Lung microvascular endothelial cell (primary cell): ENCODE data around the gene TAS1R1. TPM values are rescaled to one million over a fixed set of nuclear protein-coding genes. Genes with fewer than 3 reads are reported as not detected.
"Not testable (repeated sequence)": the region's sequence is repeated elsewhere in the genome, so short reads cannot be mapped to it uniquely, and the experiment has no call there.

Source experiments
- DNase-seq, 2 donors: peaks; one replicate each; pipeline versions ENCODE4 v3.0.0 to v3.0.0-alpha.2; 2010; ENCODE audit warnings: low read depth in 2 of 2
- total RNA-seq: library from RNA; depleted of rRNA; stranded (reverse); fragments of >200 nt; gene quantifications from 2 replicates; pipeline ENCODE4 v1.2.1, GENCODE V29; 2014

TAS1R1 gene
- total RNA-seq, 1 donor from 2014 or later = not detected

GRCh38 chr1:6519935-6520671, 35.0 kb upstream of the TAS1R1 start:
- DNase-seq = no peak

GRCh38 chr1:6521536-6521935, 33.6 kb upstream of the TAS1R1 start:
- no peak for DNase-seq

DNA sequence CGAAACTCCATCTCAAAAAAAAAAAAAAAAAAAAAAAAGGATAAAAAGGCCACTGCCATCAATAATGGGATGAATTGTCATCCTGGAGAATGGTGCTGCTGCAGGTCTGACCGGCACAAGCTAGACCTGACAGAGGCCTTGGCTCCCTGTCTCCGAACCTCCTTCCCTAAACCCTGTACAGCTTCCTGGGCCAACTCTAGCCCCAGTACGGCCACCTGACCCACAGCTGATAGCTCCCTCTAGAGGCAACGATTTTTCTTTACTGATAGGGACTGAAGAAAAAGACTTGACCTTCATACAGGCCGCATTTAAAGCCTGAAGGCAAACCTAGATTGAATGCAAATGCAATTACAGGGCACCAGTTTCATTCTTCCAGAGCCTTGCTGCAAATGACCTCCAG, 31.5 kb upstream of the TAS1R1 start:
- peak; percentile 59 to 66 for DNase-seq

DNA sequence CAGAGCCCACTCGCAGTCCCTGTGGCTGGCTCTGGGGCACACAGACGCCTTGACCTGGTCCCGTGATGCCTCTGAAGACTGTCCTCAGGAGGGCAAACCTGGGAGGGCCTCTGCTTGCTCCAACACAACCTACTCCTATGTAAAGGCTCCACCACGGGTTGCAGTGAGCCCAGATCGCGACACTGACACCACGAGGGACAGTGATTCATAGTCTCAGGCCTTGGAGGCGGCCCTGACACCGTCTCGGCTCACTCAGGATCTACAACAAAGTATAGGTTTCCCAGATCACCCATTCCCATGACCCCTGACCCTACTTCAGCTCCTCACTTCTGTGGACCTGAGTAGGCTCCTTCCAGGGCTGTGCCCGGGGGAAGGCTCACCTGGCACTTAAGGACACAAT, 28.8 kb upstream of the TAS1R1 start:
- DNase-seq = no peak

DNA sequence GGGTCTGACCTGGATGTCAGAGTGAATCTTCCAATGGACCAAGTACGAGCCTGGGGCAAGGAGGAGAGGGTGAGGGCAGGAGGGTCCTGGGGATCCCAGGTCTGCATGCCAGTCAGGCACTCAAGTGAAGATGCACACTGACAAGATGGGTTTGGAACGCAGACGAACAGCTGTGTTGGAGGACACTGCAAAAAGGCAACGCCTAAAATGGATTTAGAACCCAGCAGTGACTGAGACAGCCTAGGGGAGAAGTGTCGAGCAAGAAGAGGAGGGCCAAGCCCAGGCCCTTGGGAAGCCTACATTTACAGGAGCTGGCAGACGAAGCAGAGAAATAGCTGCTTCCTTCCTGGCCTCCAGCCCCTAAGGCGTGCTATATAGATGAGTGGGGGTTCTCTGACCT, 26.6 kb upstream of the TAS1R1 start:
- no peak for DNase-seq

DNA sequence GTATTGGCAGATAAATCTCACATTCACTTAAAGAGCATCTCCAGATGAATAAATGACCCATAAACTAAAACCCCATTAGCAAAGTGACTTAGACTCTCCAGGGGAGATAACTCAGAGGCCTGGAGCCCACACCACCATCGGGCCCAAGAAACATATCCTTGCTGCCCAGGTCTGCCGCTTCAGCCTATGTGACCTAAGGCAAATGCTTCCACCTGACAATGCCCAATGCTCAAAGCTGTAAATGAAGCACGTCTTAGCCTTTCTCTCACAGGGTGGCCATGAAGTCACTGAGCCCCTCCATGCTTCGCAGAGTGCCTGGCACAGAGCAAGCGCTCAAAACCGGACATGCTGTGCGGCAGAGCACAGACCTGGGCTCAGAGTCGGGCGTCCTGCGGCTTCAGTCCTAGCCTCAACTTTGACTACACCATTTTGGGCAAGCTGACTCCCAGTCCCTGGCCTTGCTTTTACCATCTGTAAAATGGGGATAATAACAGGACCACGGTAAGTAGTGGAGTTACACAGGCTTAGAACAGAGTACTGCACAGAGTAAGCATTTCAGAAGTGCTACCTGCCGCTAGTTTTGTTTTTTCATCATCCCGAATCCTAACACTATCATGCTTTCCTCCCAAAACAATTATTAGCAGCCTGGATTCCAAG, 24.5 kb upstream of the TAS1R1 start:
- DNase-seq = no peak

DNA sequence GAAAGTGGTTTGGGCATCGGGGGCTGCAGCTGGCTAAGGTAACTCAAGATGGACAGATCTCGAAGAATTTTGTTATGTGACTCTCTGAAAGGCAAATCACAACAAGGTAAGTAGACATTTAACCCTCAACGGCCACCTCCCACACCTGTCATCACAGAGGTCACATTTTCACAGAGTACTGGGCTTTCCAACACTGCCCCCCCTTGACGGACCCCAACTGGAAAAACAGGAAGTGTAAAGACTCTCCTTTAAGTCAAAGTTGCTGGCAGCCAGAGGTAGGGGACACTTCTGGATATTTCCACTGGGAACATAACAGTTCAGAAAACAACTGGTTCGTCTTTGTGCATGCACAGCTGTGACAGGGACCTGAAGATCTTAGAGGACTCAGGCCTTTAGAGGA, 23.1 kb upstream of the TAS1R1 start:
- no peak for DNase-seq

DNA sequence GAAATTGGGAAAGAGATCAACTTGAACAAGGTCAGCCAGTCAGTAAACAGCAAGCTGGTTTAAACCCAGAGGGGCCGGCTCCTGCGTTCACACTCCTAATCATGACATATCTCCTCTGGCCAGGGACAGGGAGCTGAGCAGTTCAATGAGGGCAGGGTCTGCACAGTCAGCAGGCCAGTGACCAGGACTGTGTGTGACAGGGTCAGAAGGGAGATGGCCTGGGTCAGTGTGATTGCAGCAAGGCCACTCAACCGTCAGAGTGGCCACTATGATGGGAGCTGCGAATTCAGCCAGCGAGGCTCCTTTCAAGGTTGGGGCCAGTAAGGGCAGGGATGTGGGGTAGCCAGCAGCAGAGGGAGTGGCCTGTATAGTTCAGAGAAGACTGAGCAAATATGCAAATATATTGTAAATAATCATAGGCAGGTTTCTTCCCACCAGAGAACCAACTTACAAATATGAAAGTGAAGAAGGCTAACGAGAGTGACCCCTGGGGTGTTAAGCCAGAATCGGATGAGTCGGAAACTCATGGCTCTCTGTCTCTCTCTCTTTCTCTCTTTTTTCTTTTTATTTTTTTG, 20.8 kb upstream of the TAS1R1 start:
- DNase-seq = no peak

DNA sequence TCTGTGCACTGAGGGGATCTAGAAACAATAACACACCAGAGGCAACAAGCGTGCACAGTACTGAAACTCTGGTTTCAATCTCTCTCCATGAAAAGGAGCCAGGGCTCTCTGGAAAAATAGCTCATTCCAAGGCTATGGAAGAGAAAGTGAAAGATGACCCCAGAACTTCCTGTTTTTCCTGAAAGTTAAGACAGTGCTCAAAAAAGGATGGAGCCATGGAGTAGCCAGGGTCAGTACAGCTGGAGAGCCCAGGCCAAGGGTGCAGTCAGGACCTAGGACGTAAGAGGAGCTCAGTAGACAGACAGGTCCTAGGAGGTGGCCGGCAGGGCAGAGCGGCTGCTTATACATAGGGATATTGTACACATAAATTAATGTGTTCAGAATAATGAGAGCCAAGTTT, 19.9 kb upstream of the TAS1R1 start:
- DNase-seq = peak in 1 of 2 donors; percentile 28

DNA sequence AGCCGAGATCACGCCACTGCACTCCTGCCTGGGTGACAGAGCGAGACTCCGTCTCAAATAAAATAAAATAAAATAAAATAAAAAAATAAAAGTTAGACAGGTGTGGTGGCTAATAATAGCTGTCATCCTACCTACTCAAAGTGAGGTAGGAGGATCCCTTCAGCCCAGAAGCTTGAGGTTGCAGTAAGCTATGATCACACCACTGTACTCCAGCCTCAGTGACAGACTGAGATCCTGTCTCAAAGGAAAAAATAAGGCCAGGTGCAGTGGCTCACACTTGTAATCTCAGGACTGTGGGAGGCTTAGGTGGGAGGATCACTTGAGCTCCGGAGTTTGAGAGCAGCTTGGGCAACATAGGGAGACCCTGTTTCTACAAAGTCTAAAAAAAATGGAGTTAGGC, 18.8 kb upstream of the TAS1R1 start:
- DNase-seq = no peak

DNA sequence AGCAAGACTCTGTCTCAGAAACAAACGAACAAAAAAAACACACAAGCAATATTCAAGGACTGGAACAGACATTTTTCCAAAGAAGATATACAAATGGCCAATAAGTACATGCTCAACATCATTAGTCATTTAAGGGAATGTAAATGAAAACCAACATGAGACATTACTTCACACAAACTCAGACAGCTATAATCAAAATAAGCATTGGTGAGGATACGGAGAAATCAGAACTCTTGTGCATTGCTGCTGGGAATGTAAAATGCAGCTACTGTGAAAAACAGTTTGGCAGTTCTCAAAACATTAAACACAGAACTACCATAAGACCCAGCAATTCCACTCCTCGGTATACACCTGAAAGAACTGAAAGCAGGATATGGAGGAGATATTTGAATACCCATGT, 16.2 kb upstream of the TAS1R1 start:
- peak in 1 of 2 donors; percentile 31 for DNase-seq

DNA sequence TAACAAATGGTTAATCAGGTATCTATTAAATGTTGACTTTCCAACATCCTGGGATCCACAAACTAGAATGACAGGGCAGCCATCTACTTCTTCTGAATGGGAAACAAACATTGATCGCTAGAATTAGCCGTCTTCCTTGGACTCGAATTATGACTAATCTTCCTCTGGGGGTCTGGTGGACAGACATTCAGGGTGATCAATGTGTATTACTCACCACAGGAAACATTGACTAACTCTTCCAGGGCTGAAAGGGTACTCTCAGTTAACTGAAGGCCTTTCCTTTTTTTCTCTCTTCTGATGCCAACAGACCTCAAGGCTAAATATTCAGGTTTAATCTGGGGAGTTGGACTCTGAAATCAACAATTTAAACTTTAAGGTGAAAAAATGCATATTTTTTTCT, 10.3 kb upstream of the TAS1R1 start:
- DNase-seq = peak; percentile 56 to 93

GRCh38 chr1:6545276-6546112, 9.6 kb upstream of the TAS1R1 start:
- DNase-seq = peak; percentile 21 to 68

- DNase-seq = peak; percentile 17 to 85
Observed at GRCh38 chr1:6546326-6546725, 8.8 kb upstream of the TAS1R1 start.

DNA sequence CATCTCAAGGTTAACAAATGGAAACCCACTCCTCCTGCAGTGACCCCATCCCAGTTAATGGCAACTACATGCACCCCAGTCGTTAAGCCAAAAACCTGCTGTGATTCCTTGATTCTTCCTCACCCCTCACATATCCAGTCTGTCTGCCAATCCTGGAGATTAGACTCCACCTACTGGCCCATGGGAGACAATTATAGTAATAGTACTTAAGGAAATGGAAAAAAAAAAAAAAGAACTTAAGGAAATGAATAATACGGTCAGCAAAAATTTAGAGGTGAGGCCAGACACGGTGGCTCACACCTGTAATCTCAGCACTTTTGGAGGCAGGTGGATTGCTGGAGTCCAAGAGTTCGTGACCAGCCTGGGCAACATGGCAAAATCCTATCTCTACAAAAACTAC, 7.8 kb upstream of the TAS1R1 start:
- DNase-seq = peak; percentile 24 to 81

GRCh38 chr1:6554031-6554906, 838 bp upstream of the TAS1R1 start, which contains the start of gene NOL9:
TSS of gene NOL9 (minus strand) at chr1:6554513. CDS start at chr1:6554502, 11 bp downstream.
- peak; percentile 92 to 95 for DNase-seq

GRCh38 chr1:6557597-6557996, 2.5 kb downstream of the TAS1R1 start:
- DNase-seq = no peak

GRCh38 chr1:6559161-6559560, 4.1 kb downstream of the TAS1R1 start:
- not testable (repeated sequence) for DNase-seq

DNA sequence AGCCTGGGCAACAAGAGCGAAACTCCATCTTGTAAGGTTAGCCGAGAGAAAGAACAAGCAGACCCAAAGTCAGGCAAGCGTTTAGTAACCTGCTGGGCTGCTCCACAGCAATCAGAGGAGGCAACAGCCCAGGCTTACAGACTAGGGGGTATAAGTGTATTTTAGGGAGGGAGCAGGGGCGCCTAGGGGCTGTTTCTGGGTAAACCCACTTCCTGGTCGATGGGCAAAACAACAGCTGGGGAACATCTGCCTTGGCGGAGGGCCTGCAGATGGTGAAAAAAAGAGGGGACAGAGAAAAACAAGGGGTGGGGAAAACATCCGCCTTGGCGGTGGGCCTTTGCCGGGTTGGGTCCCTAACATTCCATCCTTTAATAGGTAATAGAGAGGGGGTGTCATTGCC, 5.2 kb downstream of the TAS1R1 start:
- no peak for DNase-seq

GRCh38 chr1:6569033-6569432, 13.9 kb downstream of the TAS1R1 start:
- no peak for DNase-seq

- no peak for DNase-seq
Observed at GRCh38 chr1:6570100-6570499, 15.0 kb downstream of the TAS1R1 start.
